Muscle of back (tissue), 11 donors: ENCODE data around the gene PREX1. TPM values are rescaled to one million over a fixed set of nuclear protein-coding genes. Genes with fewer than 3 reads are reported as not detected.
"Not testable (repeated sequence)": the region's sequence is repeated elsewhere in the genome, so short reads cannot be mapped to it uniquely, and the experiment has no call there.

Experiments used
- DNase-seq, 3 donors: peaks; one replicate each; pipeline versions ENCODE4 v3.0.0 to v3.0.0-alpha.2; 2013
- polyA plus RNA-seq, 10 donors: library from polyadenylated mRNA; unstranded; fragments of 120-200 nt; gene quantifications; one replicate each; pipeline ENCODE4 v1.2.1, GENCODE V29; 2013; ENCODE audit not compliant: insufficient read length in 10 of 10

The PREX1 gene
- polyA plus RNA-seq, 10 donors, result 18.4 to 26.9 (median 20.0) TPM

- no peak for DNase-seq
Measured at GRCh38 chr20:48814633-48815032, 13.2 kb downstream of the PREX1 start.

DNA sequence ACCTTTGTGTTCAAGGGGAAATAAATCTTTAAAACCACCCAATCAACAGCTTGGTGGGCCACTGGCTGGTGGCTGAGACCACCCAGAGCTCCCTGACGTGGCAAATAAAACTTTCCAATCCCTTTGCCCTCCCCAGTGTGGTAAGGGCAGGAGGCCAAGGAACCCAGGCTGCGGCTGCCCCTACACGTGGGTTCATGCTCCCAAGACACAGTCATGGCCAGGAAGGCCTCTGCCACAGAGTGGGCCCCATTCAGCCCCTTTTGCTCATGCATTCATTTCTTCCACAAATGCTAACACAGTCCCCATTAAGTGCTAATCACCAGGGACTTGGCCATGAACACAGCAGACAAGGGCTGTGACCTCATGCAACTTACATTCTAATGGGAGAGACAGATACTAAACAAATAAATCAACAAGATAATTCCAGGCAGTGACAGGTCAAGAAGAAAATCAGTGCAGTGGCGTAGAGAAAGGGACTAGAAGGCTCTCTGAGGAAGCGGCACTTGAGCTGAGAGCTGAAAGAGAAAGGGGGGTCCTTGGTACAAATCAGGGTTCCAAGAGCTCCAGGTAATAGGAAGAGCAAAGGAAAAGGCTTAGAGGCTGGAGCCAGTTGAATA is 13.8 kb downstream of the PREX1 start:
- no peak for DNase-seq

DNA sequence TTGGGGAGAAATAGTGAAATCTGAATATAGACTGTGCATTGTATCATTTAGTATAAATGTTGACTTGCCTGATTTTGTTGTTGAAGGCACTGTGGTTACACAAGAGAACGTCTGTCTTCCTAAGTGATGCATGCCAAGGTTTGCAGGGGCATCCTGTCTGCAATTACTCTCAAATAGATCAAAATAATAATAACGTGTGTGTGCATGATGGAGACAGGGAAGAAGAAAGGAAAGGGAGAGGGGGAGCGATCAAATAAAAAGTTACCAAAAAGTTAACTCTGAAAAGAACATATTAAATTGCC is 14.4 kb downstream of the PREX1 start:
- DNase-seq, result no peak

GRCh38 chr20:48812600-48813445 is 15.0 kb downstream of the PREX1 start:
- DNase-seq, result no peak

DNA sequence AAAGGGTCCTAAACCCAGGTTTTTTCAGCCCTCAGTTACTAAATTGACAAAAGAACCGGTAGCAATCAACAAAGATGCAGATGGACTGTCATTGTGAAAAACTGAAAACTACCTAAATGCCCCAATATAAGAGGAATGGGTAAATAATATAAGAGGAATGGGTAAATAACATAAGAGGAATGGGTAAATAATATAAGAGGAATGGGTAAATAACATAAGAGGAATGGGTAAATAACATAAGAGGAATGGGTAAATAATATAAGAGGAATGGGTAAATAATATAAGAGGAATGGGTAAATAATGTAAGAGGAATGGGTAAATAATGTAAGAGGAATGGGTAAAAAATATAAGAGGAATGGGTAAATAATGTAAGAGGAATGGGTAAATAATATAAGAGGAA is 15.7 kb downstream of the PREX1 start:
- not testable (repeated sequence) for DNase-seq

GRCh38 chr20:48809673-48810072 is 18.1 kb downstream of the PREX1 start:
- DNase-seq, result no peak

GRCh38 chr20:48808382-48809034 is 19.3 kb downstream of the PREX1 start:
- DNase-seq, result no peak

DNA sequence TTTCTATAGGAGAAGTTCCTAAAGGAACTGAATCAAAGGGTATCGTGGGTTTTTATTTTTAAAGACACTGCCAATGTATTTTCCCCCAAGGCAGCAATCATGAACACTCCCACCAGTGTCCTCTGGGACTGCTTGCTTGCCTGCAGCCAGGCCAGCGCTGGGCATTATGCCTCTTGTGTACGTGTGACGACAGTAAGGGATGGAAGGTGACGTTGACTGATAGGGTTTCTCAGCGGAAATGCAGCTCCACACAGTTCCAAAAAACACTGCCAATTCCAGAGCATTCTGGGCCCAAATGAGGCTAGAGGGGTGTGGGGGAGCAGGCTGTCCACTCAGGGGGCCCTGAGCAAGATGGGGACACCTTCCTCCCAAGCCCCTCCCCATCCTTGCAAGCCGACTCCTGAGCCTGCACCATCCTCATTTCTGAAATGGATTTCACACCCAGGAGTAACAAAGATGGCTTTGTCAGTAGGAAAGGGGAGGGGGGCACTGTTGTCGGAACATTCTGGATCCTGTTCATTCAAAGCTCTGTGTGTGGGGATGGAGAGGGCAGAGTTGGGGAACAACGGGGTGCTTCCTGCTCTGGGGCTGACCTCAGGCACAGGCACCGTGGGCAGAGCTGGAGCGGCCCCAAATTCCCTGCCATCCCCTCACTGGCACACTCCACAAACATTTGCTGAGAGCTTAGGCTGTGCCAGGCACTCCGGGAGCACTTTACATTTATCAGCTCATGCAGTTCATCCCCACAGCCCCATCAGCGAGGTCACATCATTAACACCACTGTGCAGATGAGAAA is 20.0 kb downstream of the PREX1 start:
- no peak for DNase-seq

- DNase-seq, result no peak
Measured at GRCh38 chr20:48807051-48807450, 20.7 kb downstream of the PREX1 start.

GRCh38 chr20:48805716-48806115 is 22.1 kb downstream of the PREX1 start:
- DNase-seq, result no peak

- DNase-seq, result no peak
Measured at GRCh38 chr20:48805286-48805685, 22.5 kb downstream of the PREX1 start.

- no peak for DNase-seq
Measured at GRCh38 chr20:48804300-48804980, 23.4 kb downstream of the PREX1 start.

DNA sequence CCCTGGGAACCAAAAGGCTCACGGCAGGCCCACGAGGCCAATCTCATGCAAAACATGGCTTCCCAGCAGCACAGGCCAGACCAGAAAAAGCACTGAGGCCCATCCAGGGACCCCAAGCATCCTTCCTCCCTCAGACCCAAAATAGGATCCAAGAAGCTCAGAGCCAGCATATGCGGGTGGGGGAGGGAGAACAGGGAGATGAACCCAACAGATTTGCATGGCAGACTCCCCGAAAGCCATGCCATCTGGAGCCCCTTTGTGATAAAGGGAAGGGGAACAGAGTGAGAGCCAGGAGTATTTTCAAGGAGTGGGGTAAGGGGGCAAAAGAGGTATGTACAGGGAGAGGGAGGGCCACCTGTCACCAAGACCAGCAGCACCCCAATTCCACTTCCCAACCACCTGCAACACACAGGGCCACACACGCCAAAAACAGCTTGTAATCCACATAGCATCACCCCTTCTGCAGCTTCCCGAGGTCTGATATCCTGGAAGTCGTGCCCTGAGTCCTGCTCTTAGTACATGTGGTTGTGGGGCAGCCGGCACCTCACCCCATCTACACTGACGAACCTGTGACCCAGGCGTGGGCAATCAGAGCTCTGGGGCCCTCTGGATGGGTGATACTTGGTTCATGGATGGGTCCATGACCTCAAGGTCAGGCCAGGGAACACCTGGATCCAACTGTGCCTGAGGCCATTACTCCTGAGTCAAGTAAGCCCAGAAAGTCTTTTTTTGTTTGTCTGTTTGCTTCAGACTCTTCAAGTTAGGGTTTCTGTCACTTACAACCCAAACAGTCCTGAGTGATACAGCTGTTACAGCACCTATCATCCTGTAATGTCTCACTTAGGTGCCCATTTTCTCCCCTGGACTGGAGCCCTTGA is 24.4 kb downstream of the PREX1 start:
- no peak for DNase-seq

DNA sequence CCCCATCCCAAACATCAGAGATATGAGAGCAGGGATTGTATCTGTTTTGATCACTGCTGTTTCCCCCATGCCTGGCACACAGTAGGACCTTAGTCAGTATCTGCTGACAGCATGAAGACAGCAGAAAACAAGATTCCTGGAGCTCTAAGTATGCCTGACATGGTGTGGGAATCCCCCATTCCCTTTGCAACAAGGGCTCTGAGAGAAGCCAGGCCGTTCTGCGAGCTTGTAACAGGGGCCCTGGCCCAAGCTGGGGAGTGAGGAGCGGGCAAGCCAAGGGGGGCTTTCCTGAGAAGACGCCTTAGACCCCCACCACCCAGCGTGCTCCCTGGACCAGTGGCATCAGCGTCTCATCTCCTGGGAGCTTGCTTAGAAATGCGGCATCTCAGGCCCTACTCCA is 25.2 kb downstream of the PREX1 start:
- no peak for DNase-seq

GRCh38 chr20:48802216-48802615 is 25.6 kb downstream of the PREX1 start:
- no peak for DNase-seq

- no peak for DNase-seq
Measured at GRCh38 chr20:48801197-48801596, 26.6 kb downstream of the PREX1 start.

- no peak for DNase-seq
Measured at GRCh38 chr20:48800177-48800576, 27.6 kb downstream of the PREX1 start.

GRCh38 chr20:48799328-48800105 is 28.3 kb downstream of the PREX1 start:
- DNase-seq, result no peak

DNA sequence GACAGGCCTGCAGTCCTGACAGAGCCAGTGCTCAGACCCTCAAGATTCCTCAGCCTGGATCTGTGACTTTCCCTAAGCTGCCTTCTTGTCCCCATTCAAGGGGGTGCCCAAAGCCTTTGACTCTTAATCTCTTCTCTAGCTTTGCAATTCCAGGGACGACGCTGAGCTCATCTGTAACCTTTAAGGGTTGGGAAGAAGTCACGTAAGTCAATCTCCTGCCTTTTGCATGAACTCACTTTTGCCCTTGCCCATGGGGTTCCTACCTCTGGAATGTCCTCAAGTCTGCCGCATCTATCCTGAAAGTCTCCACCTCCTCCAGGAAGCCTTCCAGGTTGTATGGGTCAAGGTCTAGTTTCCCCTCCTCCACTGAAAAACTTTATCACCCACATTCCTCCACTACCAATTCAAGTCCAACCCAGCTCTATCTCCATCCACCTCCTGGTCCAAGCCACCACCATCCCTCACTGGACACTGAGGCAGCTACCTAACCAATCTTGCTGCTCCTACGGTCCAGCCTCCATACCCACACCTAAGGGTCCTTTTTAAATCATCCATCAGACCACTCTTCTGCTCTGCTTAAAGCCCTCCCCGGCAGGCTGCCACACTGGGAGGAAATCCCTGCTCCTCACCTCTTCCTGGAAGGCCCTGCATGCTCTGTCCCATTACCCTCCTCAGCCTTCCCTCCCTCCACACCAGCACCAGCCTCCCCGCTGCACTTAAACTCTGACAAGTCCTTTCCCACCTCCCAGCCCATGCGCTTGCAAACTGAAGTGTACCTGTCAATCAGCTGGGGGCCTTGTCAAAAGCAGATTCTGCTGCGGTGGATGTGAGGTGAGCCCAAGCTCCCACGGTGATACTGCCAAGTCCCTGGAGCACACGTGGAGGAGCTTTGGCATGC is 29.7 kb downstream of the PREX1 start:
- no peak for DNase-seq
